ENCODE measurements around the gene MICALL1.
"Not testable (repeated sequence)": the region's sequence is repeated elsewhere in the genome, so short reads cannot be mapped to it uniquely, and the experiment has no call there.

The MICALL1 gene

GRCh38 chr22:37943825-37944198, 37.7 kb downstream of the MICALL1 start:
- no peak overlapping the region for H3K4me3 ChIP-seq (ENCODE audit: low read depth, low read length)
- ChIA-PET CTCF (interaction anchor here (9.0 kb wide), 1 partner anchor 11 kb away, joined by 79 read pairs; no protein-coding TSS in a partner anchor), POLR2A (interaction anchor here (1.2 kb wide), 1 partner anchor 10 kb away, joined by 4 read pairs; the partner anchor contains the start of genes C22orf23 and POLR2F)
- TF ChIP-seq, protein P1, sequence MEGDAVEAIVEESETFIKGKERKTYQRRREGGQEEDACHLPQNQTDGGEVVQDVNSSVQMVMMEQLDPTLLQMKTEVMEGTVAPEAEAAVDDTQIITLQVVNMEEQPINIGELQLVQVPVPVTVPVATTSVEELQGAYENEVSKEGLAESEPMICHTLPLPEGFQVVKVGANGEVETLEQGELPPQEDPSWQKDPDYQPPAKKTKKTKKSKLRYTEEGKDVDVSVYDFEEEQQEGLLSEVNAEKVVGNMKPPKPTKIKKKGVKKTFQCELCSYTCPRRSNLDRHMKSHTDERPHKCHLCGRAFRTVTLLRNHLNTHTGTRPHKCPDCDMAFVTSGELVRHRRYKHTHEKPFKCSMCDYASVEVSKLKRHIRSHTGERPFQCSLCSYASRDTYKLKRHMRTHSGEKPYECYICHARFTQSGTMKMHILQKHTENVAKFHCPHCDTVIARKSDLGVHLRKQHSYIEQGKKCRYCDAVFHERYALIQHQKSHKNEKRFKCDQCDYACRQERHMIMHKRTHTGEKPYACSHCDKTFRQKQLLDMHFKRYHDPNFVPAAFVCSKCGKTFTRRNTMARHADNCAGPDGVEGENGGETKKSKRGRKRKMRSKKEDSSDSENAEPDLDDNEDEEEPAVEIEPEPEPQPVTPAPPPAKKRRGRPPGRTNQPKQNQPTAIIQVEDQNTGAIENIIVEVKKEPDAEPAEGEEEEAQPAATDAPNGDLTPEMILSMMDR (IDR thresholded peaks at IDR 0.05; ENCODE audit: insufficient read depth, low read length, missing control alignments): no peak
- DNase-seq (ENCODE audit: low read depth, low spot score): no peak

GRCh38 chr22:37944423-37944822, 38.3 kb downstream of the MICALL1 start:
- CTCF ChIA-PET: interaction anchor here (9.0 kb wide), 1 partner anchor 12 kb away, joined by 79 read pairs; no protein-coding TSS in a partner anchor
- H3K4me3 ChIP-seq (ENCODE audit: low read depth, low read length); DNase-seq (ENCODE audit: low read depth, low spot score): not testable (repeated sequence)
- POLR2A ChIA-PET: interaction anchor here (1.2 kb wide), 1 partner anchor 9 kb away, joined by 4 read pairs; the partner anchor contains the start of genes C22orf23 and POLR2F

- POLR2A ChIA-PET: not testable (repeated sequence)
These were observed 41.2 kb downstream of the MICALL1 start for GRCh38 chr22:37947142-37947795.

DNA sequence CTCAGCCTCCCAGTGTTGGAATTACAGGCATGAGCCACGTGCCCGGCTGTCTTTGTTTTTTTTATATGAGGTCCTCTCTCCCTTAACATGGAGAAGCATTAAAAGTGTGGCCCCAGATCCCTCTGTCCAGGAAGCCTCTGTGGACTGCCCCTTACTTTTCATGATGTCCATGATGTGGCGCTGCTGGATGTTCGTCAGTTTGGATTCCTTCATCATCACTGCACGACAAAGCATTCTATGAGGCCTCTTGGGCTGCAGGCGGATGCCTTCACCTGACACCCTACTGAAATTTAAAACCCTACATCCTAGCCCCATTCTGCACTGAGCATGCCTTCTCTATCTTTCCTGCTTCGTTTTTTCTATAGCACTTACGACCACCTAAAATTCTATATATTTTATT, 45.2 kb downstream of the MICALL1 start:
- H3K4me3 ChIP-seq (ENCODE audit: low read depth, low read length): no peak overlapping the region
- ChIA-PET CTCF (interaction anchor here (1.2 to 8.0 kb wide), 3 partner anchors 14 to 88 kb away, joined by 3 to 94 read pairs (median 5); no protein-coding TSS in a partner anchor), POLR2A (no interaction called here)
- no peak for DNase-seq (ENCODE audit: low read depth, low spot score)
- TF ChIP-seq, protein P1 (IDR thresholded peaks at IDR 0.05; ENCODE audit: insufficient read depth, low read length, missing control alignments): no peak

More at GRCh38 chr22:37947142-37947795, 41.2 kb downstream of the MICALL1 start:
- CTCF ChIA-PET: interaction anchor here (2.0 to 9.0 kb wide), 2 partner anchors 15 to 60 kb away, joined by 6 to 79 read pairs; no protein-coding TSS in a partner anchor
- not testable (repeated sequence) for DNase-seq (ENCODE audit: low read depth, low spot score); H3K4me3 ChIP-seq (ENCODE audit: low read depth, low read length)

DNA sequence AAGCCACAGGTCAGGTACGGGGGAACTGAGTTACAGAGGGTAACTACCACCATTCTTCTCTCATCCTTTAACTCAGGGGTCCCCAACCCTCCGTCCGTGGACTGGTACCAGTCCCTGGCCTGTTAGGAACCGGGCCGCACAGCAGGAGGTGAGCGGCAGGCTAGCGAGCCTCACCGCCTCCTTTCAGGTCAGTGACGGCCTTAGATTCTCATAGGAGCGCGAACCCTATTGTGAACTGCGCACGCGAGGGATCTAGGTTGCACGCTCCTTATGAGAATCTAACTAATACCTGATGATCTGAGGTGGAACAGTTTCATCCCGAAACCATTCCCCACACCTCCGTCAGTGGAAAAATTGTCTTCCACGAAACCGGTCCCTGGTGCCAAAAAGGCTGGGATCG, 46.5 kb downstream of the MICALL1 start:
- CTCF ChIA-PET: interaction anchor here (0.5 to 8.0 kb wide), 3 partner anchors 13 to 174 kb away, joined by 3 to 94 read pairs (median 5); no protein-coding TSS in a partner anchor
- DNase-seq (ENCODE audit: low read depth, low spot score): not testable (repeated sequence)
- peak overlapping the region; percentile 100 for H3K4me3 ChIP-seq (ENCODE audit: low read depth, low read length)
- POLR2A ChIA-PET: interaction anchor here (1.4 kb wide), 1 partner anchor 65 kb away, joined by 3 read pairs; no protein-coding TSS in a partner anchor

DNA sequence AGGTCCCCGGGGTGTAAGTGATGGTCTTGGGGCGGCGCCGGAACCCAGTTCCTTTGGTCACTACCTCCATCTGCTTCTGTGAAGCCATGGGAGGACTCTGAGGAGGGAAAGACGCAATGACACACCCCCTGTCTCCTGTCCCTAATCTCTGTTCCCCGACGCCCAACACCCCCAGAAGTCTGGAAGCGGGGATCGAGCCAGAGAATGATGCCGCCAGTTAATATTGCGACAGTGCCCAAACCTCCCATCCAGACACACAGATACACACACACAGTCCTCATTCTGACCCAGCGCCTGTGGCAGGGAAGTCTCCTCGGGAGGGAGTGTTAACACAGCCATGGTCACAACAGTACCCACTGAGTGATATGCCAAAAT, 47.0 kb downstream of the MICALL1 start:
- peak overlapping the region; percentile 100 for H3K4me3 ChIP-seq (ENCODE audit: low read depth, low read length)
- ChIA-PET CTCF (interaction anchor here (1.1 to 8.0 kb wide), 3 partner anchors 12 to 93 kb away, joined by 4 to 94 read pairs (median 12); no protein-coding TSS in a partner anchor), POLR2A (interaction anchor here (1.0 to 1.4 kb wide), 5 partner anchors 9 to 66 kb away, joined by 3 to 4 read pairs (median 3); no protein-coding TSS in a partner anchor)
- no peak for DNase-seq (ENCODE audit: low read depth, low spot score)
- TF ChIP-seq, protein P1 (IDR thresholded peaks at IDR 0.05; ENCODE audit: insufficient read depth, low read length, missing control alignments): no peak

DNA sequence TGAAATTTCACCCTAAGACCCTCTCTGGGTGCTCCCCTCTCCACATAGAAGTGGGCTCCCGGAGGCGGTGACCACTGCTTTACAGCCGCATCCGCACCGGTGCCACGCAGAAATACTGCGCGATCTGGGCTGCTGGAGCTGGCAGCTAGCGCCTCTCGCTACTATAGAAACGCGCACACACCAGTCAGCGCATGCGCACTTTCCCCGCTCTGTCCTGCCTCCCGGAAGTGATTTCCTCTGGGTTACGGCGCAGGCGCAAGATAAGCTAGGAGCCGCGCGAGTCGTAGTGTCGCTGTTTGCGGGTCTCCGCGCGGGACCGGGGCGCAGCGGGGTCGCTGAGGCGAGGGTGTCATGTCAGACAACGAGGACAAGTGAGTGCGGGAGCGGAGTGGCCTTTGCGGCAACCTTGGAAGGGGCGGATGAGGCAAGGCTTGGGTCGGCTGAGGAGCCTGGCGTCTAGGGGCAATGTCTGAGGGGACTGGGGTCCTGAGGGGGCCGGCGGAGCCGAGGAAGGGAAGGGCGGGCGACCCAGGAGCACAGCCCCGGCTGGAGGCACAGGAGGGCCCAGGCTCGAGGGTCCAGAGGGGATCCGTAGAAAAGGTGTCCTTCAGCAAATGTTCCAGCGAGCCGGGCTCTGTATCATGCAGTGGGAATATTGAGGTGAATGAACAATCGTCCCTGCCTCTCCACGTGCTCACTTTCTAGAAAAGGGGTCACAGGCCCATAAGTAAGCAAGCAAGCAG, 47.5 kb downstream of the MICALL1 start, which contains the start of the genes C22orf23 and POLR2F:
C22orf23 (minus strand) TSS at position 165 of the 743 bp plus-strand sequence. CDS start 452 bp downstream, outside the sequence.
POLR2F (plus strand) TSS at position 263 of the 743 bp plus-strand sequence; CDS start at position 352, 89 bp downstream.
- TF ChIP-seq, protein P1 (IDR thresholded peaks at IDR 0.05; ENCODE audit: insufficient read depth, low read length, missing control alignments): no peak
- DNase-seq (ENCODE audit: low read depth, low spot score): peak; percentile 36
- CTCF ChIA-PET: interaction anchor here (1.1 to 8.0 kb wide), 6 partner anchors 12 to 136 kb away, joined by 4 to 94 read pairs (median 8); no protein-coding TSS in a partner anchor
- POLR2A ChIA-PET: interaction anchor here (1.0 to 1.4 kb wide), 5 partner anchors 9 to 66 kb away, joined by 3 to 4 read pairs (median 3); no protein-coding TSS in a partner anchor
- peak within 1 kb of the TSS; percentile 100 for H3K4me3 ChIP-seq (ENCODE audit: low read depth, low read length)

All from AG04449 (cell line).